GM13977 (cell line): ENCODE measurements around the gene VPS52.
A peak's percentile ranks its signal among the peaks of the same experiment; 100 is the strongest.

Source experiments
- DNase-seq: peaks from one replicate; pipeline ENCODE4 v3.0.0; 2012; ENCODE audit warnings: low spot score
- in situ Hi-C: fragments of 300-500 bp; cut with MboI; formaldehyde crosslinking; loops from one replicate; pipeline ENCODE4 v1.12.0; 2022; ENCODE audit warnings: low sequenced_read_pairs, low pct_unique_long_range_greater_than_20kb, mixed read lengths, inconsistent platforms; ENCODE audit not compliant: unreplicated experiment
- TF ChIP-seq, protein P1 (sequence below): IDR thresholded peaks from 2 replicates; pipeline ENCODE4 v1.5.1; 2012; ENCODE audit warnings: mild to moderate bottlenecking, control low read depth; ENCODE audit not compliant: insufficient read depth; ENCODE audit errors: extremely low read depth, missing control alignments

VPS52 gene, protein sequence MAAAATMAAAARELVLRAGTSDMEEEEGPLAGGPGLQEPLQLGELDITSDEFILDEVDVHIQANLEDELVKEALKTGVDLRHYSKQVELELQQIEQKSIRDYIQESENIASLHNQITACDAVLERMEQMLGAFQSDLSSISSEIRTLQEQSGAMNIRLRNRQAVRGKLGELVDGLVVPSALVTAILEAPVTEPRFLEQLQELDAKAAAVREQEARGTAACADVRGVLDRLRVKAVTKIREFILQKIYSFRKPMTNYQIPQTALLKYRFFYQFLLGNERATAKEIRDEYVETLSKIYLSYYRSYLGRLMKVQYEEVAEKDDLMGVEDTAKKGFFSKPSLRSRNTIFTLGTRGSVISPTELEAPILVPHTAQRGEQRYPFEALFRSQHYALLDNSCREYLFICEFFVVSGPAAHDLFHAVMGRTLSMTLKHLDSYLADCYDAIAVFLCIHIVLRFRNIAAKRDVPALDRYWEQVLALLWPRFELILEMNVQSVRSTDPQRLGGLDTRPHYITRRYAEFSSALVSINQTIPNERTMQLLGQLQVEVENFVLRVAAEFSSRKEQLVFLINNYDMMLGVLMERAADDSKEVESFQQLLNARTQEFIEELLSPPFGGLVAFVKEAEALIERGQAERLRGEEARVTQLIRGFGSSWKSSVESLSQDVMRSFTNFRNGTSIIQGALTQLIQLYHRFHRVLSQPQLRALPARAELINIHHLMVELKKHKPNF

DNA sequence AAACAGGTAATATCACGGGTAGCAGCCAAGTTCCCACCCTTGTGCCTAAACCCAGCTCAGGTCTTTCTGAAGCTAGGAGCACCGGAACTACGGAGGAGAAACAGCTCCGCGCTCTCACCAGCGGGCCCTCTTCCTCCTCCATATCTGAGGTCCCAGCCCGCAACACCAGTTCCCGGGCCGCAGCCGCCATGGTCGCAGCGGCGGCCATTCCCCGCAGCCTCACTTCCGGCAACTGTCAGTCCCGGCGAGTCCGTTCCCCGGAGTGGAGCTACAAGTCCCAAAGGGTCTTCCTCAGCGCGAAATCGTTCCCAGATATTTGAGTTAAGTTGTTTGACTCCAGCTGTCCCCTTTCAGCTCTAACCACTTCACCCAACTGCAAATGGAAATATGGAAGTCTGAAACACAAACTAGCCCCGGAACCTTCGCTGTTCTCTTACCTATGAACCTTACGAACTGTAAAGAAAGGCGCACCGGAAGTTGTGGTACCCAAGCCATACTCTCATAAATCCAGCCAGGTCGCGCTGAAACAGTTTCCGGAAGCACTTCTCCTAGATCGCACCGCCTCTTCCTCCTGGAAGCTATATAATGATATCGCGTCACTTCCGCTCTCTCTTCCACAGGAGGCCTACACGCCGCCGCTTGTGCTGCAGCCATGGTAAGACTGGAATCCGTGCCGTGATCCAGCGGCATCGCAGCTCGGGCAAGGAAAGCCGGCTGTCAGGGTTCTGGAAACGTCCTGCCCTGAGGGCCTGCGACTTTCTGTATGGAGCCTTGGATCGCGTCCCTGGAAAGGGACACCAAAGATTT, at the start of gene VPS52, which contains the start of gene RPS18:
Gene VPS52, minus strand, starts transcription at position 409 of the 807 bp plus-strand sequence. Its CDS starts 201 bp downstream, at position 208.
Gene RPS18, plus strand, starts transcription at position 608 of the 807 bp plus-strand sequence. Its CDS starts 45 bp downstream, at position 653.
- TF ChIP-seq, protein P1, sequence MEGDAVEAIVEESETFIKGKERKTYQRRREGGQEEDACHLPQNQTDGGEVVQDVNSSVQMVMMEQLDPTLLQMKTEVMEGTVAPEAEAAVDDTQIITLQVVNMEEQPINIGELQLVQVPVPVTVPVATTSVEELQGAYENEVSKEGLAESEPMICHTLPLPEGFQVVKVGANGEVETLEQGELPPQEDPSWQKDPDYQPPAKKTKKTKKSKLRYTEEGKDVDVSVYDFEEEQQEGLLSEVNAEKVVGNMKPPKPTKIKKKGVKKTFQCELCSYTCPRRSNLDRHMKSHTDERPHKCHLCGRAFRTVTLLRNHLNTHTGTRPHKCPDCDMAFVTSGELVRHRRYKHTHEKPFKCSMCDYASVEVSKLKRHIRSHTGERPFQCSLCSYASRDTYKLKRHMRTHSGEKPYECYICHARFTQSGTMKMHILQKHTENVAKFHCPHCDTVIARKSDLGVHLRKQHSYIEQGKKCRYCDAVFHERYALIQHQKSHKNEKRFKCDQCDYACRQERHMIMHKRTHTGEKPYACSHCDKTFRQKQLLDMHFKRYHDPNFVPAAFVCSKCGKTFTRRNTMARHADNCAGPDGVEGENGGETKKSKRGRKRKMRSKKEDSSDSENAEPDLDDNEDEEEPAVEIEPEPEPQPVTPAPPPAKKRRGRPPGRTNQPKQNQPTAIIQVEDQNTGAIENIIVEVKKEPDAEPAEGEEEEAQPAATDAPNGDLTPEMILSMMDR = no peak
- in situ Hi-C loops = no loop called here
- peak; percentile 94 for DNase-seq

DNA sequence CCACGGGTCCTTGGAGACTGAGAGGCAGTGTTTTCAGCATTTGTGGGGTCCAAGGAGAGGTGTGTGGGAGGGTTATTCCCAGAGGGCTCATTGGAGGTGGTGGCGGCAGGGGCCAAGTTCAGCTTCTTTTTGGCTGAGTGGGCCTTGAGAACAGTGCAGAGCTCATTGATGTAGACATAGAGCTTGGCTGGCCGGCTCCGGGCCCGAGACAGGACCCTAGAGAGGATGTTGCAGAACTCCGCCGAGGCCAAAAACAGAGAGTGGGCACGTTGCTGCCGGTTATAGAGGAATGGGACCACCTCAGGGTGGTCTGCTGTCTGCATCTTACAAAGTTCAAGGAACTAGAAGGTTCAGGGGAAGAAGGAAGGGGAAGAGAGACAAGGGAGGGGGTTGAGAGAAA, 49.6 kb upstream of the VPS52 start:
- TF ChIP-seq, protein P1 = no peak
- in situ Hi-C loops = no loop called here
- no peak for DNase-seq

DNA sequence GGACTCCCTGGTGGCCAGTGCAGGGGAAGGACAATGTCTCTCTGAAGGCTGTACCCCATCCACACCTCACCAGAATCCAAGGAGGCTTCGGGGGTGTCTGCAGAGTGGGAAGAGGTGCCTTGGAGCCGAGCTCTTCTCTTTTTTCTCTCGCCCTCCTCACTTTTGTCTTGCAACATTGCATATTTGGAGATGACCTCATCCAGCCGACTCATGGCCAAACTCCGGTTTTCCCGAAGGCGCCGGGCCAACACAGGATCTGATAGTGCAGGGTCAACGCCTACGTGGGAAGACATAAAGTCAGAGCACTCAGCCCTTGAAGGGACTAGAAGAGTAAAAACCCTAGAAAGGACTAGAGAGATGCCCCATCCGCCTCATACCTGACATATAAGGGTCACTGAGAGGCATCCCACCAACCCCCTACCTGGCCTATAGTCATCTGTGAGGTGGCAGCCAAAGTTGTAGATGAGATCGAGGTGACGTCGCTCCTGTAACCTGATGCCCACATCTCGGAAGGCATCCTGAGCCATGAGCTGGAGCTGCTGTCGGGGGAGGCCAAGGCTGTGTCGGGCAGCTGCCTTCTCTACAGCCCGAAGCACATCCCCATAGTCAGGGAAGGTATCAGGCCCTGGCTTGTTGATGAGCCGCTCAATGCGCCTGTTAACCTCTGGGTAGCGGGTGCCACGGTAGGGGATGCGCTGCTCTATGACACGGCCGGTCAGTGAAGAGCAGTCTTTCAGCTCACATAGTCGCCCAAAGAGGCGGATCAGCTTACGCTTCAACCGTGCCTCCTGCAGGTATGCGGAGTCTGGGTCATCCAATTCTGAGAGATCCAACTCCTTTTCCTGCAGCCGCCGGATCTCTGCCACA, 48.9 kb upstream of the VPS52 start:
- DNase-seq = no peak
- TF ChIP-seq, protein P1 = no peak
- in situ Hi-C loops = no loop called here

DNA sequence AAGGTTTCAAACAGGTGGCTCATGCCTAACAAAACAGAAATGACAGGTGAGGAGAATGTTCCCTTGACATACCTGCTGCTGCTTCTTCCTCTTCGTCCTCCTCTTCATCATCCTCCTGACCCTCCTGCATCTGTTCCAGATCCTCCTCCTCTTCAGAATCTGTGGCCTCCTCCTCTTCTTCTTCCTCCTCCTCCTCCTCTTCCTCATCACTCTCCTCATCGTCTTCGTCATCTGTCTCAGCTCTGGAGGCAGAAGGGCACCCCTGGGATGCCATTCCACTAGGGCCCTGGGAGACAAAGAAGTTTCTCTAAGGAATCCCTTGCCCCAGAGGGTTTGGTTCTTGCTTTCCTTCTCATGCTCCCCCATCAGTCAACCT, 48.3 kb upstream of the VPS52 start:
- in situ Hi-C loops = no loop called here

DNA sequence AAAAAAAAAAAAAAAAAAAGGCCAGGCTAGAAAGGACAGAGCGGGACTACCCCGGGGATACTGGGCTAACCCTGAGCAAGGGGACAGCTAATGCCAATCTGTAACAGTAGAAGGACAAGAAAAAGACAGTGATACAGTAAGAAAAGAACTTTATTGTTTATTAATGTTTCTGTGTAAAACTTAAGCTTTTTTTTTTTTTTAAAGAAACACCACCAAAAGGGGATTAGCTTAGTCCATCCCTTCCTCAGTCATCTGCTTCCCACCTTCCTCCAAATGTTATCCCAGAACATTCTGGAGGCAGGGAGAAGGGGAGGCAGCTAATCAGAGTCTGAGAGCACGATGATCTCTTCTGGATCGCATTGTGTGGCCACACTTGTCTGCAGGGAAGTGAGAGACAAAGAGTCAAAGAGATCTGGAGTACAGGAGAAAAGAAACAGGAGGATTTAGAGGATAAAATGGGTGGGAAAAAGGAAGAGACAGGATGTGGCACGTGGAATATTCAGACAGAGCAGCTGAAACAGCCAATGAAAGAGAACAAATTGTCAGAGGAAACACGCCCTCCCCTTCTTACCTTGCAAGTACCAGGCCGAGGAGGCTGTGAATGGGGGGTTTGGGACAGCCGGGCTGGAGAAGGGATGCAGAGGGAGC, 46.9 kb upstream of the VPS52 start:
- in situ Hi-C loops = no loop called here
- TF ChIP-seq, protein P1 = no peak
- no peak for DNase-seq

More for the DNA sequence above, 48.3 kb upstream of the VPS52 start:
- no peak for DNase-seq
- TF ChIP-seq, protein P1 = no peak
